ENCODE measurements around the gene UIMC1.

UIMC1 gene

DNA sequence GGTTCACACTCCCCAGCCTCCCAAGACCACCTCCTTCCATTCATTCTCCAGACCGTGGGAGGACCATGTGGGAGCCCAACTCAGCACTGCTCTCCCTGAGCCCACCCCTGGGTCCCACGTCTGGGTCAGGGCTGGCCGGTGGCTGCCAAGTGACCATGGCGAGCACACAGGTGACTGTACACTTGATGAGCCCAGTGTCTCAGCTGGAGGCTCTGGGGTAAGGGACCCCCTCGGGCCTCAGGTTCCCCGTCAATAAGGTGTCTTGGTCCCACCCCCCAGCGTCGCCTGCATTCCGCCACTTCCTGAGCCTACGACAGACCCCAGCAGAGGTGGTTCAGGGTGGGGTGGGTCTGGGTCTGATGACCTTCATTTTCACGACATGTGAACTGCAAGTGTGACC, 146.2 kb downstream of the UIMC1 start:
- Histone ChIP-seq H3K4me3 (ENCODE audit: low read depth, low read length) (no peak overlapping the region), H3K4me1 (no peaks in the 10 kb centered on the region), H3K4me2 (ENCODE audit: low read length) (no peak overlapping the region), H3K27me3 (ENCODE audit: control insufficient read depth, insufficient read depth, low read length) (peaks cover 7% of the 10 kb centered on the region), H2AFZ (no peak overlapping the region), H3K9ac (no peak overlapping the region), H3K79me2 (peaks cover 7% of the 10 kb centered on the region), H3K36me3 (ENCODE audit: control insufficient read depth, insufficient read depth, low read length) (no peaks in the 10 kb centered on the region), H3K9me3 (ENCODE audit: control insufficient read depth, low read length) (no peaks in the 10 kb centered on the region), H3K27ac (no peak overlapping the region)
- TF ChIP-seq, protein P1, sequence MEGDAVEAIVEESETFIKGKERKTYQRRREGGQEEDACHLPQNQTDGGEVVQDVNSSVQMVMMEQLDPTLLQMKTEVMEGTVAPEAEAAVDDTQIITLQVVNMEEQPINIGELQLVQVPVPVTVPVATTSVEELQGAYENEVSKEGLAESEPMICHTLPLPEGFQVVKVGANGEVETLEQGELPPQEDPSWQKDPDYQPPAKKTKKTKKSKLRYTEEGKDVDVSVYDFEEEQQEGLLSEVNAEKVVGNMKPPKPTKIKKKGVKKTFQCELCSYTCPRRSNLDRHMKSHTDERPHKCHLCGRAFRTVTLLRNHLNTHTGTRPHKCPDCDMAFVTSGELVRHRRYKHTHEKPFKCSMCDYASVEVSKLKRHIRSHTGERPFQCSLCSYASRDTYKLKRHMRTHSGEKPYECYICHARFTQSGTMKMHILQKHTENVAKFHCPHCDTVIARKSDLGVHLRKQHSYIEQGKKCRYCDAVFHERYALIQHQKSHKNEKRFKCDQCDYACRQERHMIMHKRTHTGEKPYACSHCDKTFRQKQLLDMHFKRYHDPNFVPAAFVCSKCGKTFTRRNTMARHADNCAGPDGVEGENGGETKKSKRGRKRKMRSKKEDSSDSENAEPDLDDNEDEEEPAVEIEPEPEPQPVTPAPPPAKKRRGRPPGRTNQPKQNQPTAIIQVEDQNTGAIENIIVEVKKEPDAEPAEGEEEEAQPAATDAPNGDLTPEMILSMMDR (IDR thresholded peaks at IDR 0.05) = no peak

DNA sequence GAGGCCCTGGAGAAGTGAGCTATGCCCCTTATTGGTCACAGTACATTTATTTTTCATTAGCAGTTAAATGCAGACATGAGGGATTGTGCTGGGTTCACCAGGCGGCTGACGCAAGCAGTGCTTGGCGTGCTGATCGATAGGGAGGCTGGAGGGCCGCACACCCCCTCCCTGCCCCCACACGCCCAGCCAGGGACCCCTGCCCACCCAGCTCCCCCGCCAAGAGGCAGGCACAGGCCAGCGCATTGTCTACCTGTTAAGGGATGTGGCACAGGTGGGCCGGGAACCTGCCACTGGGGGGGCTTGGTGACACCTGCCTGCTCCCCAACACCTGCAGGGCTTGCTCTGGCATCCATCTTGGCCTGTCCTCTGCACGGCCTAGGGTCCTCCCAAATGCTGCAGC, 146.7 kb downstream of the UIMC1 start:
- H3K79me2 ChIP-seq = peaks cover 7% of the 10 kb centered on the region
- H3K4me1 ChIP-seq = no peaks in the 10 kb centered on the region
- no peak overlapping the region for H2AFZ ChIP-seq
- no peak overlapping the region for H3K27ac ChIP-seq
- H3K4me2 ChIP-seq (ENCODE audit: low read length) = no peak overlapping the region
- TF ChIP-seq, protein P1 (IDR thresholded peaks at IDR 0.05) = no peak
- no peak overlapping the region for H3K4me3 ChIP-seq (ENCODE audit: low read depth, low read length)
- peaks cover 7% of the 10 kb centered on the region for H3K27me3 ChIP-seq (ENCODE audit: control insufficient read depth, insufficient read depth, low read length)
- H3K9ac ChIP-seq = no peak overlapping the region
- H3K9me3 ChIP-seq (ENCODE audit: control insufficient read depth, low read length) = no peaks in the 10 kb centered on the region
- no peaks in the 10 kb centered on the region for H3K36me3 ChIP-seq (ENCODE audit: control insufficient read depth, insufficient read depth, low read length)

DNA sequence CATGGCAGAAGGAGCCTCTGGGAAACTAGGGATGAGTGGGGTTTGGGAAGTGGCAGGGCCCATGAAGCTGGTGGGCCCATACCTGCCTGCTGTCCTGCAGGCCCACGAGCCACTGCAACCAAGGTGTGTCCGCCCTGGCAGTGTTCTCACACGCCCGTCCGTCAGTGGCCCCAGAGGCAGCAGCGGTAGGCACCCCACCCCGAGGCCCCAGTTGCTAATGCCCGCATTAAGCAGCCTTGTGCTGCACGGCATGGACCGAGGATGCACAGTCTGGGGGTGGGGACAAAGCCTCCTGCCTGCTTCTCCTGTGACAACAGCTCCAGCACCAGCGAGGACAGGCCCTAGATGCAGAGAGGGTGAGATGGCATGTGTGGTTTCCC, 148.7 kb downstream of the UIMC1 start:
- TF ChIP-seq, protein P1 (IDR thresholded peaks at IDR 0.05) = no peak
- no peak overlapping the region for H3K4me3 ChIP-seq (ENCODE audit: low read depth, low read length)
- no peak overlapping the region for H3K27ac ChIP-seq
- H3K36me3 ChIP-seq (ENCODE audit: control insufficient read depth, insufficient read depth, low read length) = no peaks in the 10 kb centered on the region
- no peak overlapping the region for H3K4me2 ChIP-seq (ENCODE audit: low read length)
- H3K4me1 ChIP-seq = peaks cover 4% of the 10 kb centered on the region
- peaks cover 4% of the 10 kb centered on the region for H3K27me3 ChIP-seq (ENCODE audit: control insufficient read depth, insufficient read depth, low read length)
- peaks cover 7% of the 10 kb centered on the region for H3K79me2 ChIP-seq
- H3K9me3 ChIP-seq (ENCODE audit: control insufficient read depth, low read length) = no peaks in the 10 kb centered on the region
- H3K9ac ChIP-seq = no peak overlapping the region
- H2AFZ ChIP-seq = no peak overlapping the region

DNA sequence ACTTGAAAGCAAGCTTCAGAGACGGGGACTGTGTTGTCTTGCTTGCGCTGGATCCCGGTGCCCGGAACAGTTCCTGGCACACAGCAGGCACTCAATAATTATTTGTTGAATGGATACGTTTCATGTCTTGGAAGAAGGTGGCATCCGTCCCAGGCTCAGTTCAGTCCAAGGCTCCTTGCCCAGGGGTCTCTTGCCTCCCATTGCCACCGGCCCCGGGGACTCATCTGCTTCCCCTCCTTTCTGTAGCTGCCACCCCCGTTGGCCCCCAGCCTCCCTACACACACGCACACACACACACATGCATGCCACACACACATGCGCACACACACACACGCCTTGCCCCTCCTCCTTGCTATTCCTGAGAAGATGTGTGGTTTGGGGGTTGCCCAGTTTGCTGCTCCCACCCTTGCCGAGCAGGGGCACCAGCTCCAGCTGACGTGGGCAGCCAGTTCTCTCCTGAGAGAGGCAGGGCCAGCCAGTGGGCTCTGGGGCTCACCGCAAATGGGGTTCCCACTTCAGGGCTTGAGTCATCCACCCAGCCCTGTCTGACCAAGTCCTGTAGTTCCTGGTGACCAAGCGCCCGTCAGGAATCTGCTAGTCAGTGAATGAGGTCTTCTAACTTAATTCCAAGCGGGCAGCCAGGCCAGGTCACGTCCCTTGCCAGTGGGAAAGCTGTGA, 149.2 kb downstream of the UIMC1 start:
- Histone ChIP-seq H3K27ac (no peak overlapping the region), H3K4me2 (ENCODE audit: low read length) (no peak overlapping the region), H3K4me1 (peaks cover 9% of the 10 kb centered on the region), H3K9me3 (ENCODE audit: control insufficient read depth, low read length) (no peaks in the 10 kb centered on the region), H2AFZ (no peak overlapping the region), H3K79me2 (peaks cover 7% of the 10 kb centered on the region), H3K9ac (no peak overlapping the region), H3K4me3 (ENCODE audit: low read depth, low read length) (no peak overlapping the region), H3K36me3 (ENCODE audit: control insufficient read depth, insufficient read depth, low read length) (no peaks in the 10 kb centered on the region), H3K27me3 (ENCODE audit: control insufficient read depth, insufficient read depth, low read length) (no peaks in the 10 kb centered on the region)
- TF ChIP-seq, protein P1 (IDR thresholded peaks at IDR 0.05) = no peak

DNA sequence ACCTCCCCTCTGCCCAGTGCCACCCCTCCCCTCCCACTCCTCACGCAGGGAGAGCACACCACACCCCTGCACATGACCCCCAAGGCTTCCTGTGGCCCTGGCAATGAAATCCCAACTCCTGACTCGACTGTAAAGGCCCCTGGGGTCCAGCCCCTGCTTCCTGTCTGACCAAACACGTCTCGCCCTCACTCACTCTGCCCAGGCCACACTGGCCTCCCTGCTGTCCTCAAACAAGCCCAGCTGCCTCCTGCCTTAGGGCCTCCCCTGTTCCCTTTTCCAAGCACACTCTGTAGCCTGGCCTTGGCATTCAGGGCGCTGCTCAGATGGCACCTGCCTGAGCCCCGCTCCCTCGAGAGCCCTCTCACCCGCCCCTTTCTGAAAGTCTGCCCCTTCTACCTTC, 149.8 kb downstream of the UIMC1 start:
- Histone ChIP-seq H3K27ac (no peak overlapping the region), H3K9ac (no peak overlapping the region), H3K4me3 (ENCODE audit: low read depth, low read length) (no peak overlapping the region), H3K9me3 (ENCODE audit: control insufficient read depth, low read length) (no peaks in the 10 kb centered on the region), H3K27me3 (ENCODE audit: control insufficient read depth, insufficient read depth, low read length) (no peaks in the 10 kb centered on the region), H3K79me2 (peaks cover 7% of the 10 kb centered on the region), H3K4me2 (ENCODE audit: low read length) (no peak overlapping the region), H3K4me1 (peaks cover 14% of the 10 kb centered on the region), H3K36me3 (ENCODE audit: control insufficient read depth, insufficient read depth, low read length) (no peaks in the 10 kb centered on the region), H2AFZ (no peak overlapping the region)
- TF ChIP-seq, protein P1 (IDR thresholded peaks at IDR 0.05) = no peak

Data from parathyroid adenoma (tissue), 2 donors.